B cell (primary cell): ENCODE data around the gene SCN4A.

ENCODE experiments used
- CTCF ChIP-seq: fragments of 200-600 bp; IDR thresholded peaks from one replicate; pipeline ENCODE4 v1.8.0; 2022; ENCODE audit warnings: antibody characterized with exemption, mild to moderate bottlenecking
- EZH2 ChIP-seq: IDR thresholded peaks from 2 replicates; pipeline ENCODE4 v1.6.1; 2012; ENCODE audit warnings: borderline replicate concordance, low read depth, mild to moderate bottlenecking, moderate library complexity, low read length; ENCODE audit not compliant: insufficient read depth, poor library complexity, severe bottlenecking

DNA sequence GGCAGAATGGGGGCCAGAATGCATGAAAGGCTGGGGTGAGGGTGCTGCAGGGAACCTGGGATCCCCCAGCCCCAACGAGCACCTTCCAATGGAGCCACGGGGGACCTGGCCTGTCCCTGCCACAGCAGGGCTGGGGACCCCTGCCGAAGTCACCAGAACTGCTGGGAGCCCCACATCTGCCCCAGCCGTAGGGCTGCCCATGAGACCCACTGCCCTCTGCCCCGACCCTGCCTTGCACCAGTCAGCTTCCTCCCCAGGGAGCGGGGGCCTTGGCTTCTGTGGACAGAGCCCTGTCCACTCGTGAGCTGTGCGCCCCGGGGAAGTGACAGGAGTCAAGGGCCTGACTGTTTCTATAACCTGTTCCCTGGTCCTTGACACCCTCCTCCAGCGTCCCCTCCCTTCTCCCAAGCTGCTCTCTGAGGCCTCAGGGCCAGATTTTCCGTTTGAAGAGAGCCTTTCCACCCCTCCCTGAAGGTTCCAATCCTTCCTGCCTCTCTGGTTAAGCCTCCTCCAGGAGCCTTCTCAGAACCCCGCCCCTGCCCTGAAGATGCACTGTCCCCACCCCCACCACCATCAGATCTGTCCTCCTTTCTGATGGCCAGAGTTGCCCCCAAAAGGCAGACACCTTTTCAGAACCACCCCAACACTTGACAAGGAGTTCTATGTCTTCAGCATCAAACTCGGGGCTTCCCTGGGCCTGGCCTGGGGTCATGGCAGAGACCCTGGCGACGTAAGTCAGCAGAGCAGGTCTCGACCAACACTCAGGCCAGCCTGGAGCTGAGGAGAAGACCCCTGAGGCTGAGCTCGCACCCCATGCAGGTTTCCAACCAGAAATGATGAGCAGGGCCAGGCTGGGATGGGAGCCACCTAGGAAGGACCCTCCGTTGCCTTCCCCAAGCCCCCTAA is 14.8 kb upstream of the SCN4A start:
- TF ChIP-seq CTCF (no peak), EZH2 (no peak)
